Activated B cell treated with CpG ODN at 0.5 μM for 24 hours (primary cell): Measurements from ENCODE around the gene VTI1A. TPM values are rescaled to one million over a fixed set of nuclear protein-coding genes. Genes with fewer than 3 reads are reported as not detected.

Source experiments
- ATAC-seq: fragments of 200-7000 bp; cut with Tn5 transposase; one replicate; pipeline ENCODE4 v1.10.0; 2021; ENCODE audit warnings: low read depth, mild to moderate bottlenecking, moderate library complexity
- CTCF ChIA-PET: fragments of 350-600 bp; sonication (Branson Sonifier 250); formaldehyde crosslinking; loops from one replicate; lab custom pipeline; 2021; ENCODE audit warnings: antibody characterized with exemption; lab: Charles Lee
- POLR2A ChIA-PET: fragments of 350-600 bp; sonication (Branson Sonifier 250); formaldehyde crosslinking; loops from one replicate; lab custom pipeline; 2021; ENCODE audit warnings: antibody characterized with exemption; lab: Charles Lee
- DNase-seq: peaks from one replicate; pipeline ENCODE4 v3.0.0; 2022
- H3K27ac Mint-ChIP-seq: one replicate; pipeline ENCODE4 v1.8.0; 2020; ENCODE audit warnings: mixed read lengths
- H3K27me3 Mint-ChIP-seq: one replicate; pipeline ENCODE4 v1.8.0; 2021; ENCODE audit warnings: mixed read lengths
- H3K36me3 Mint-ChIP-seq: one replicate; pipeline ENCODE4 v1.8.0; 2021; ENCODE audit warnings: low read depth, mixed read lengths
- H3K4me1 Mint-ChIP-seq: one replicate; pipeline ENCODE4 v1.8.0; 2021; ENCODE audit warnings: mixed read lengths
- H3K4me3 Mint-ChIP-seq: one replicate; pipeline ENCODE4 v1.8.0; 2020; ENCODE audit warnings: mild to moderate bottlenecking, mixed read lengths
- H3K9me3 Mint-ChIP-seq: one replicate; pipeline ENCODE4 v1.8.0; 2020; ENCODE audit warnings: mixed read lengths
- intact Hi-C: fragments of 100-400 bp; cut with micrococcal nuclease; formaldehyde crosslinking; loops from one replicate; pipeline ENCODE4 v1.15.1; 2024
- total RNA-seq: library from RNA; stranded (reverse); gene quantifications from 2 replicates; pipeline ENCODE4 v1.2.3, GENCODE V29; 2022
- TF ChIP-seq, protein P1 (sequence below): fragments of 200-600 bp; IDR thresholded peaks from one replicate; pipeline ENCODE4 v1.8.0; 2022; ENCODE audit warnings: antibody characterized with exemption, mild to moderate bottlenecking

VTI1A gene
- total RNA-seq, 1 donor from 2014 or later: 74.0 TPM

GRCh38 chr10:112721080-112721698, 274.2 kb downstream of the VTI1A start:
- peaks cover 10% of the 10 kb centered on the region for H3K36me3 Mint-ChIP-seq
- DNase-seq: no peak
- intact Hi-C loops: loop anchor here (1.0 to 5.0 kb wide), 4 partner anchors 387 to 841 kb away; no protein-coding TSS in a partner anchor
- no peak overlapping the region for H3K27ac Mint-ChIP-seq
- CTCF ChIA-PET: interaction anchor here (0.6 to 3.1 kb wide), 5 partner anchors 9 to 664 kb away, joined by 3 to 12 read pairs (median 4); no protein-coding TSS in a partner anchor
- no peak for ATAC-seq
- no peaks in the 10 kb centered on the region for H3K4me1 Mint-ChIP-seq
- POLR2A ChIA-PET: no interaction called here
- no peaks in the 10 kb centered on the region for H3K9me3 Mint-ChIP-seq
- H3K27me3 Mint-ChIP-seq: no peaks in the 10 kb centered on the region
- H3K4me3 Mint-ChIP-seq: no peak overlapping the region
- TF ChIP-seq, protein P1, sequence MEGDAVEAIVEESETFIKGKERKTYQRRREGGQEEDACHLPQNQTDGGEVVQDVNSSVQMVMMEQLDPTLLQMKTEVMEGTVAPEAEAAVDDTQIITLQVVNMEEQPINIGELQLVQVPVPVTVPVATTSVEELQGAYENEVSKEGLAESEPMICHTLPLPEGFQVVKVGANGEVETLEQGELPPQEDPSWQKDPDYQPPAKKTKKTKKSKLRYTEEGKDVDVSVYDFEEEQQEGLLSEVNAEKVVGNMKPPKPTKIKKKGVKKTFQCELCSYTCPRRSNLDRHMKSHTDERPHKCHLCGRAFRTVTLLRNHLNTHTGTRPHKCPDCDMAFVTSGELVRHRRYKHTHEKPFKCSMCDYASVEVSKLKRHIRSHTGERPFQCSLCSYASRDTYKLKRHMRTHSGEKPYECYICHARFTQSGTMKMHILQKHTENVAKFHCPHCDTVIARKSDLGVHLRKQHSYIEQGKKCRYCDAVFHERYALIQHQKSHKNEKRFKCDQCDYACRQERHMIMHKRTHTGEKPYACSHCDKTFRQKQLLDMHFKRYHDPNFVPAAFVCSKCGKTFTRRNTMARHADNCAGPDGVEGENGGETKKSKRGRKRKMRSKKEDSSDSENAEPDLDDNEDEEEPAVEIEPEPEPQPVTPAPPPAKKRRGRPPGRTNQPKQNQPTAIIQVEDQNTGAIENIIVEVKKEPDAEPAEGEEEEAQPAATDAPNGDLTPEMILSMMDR: no peak

GRCh38 chr10:112722758-112723157, 275.7 kb downstream of the VTI1A start:
- TF ChIP-seq, protein P1: no peak
- Mint-ChIP-seq H3K27ac (no peak overlapping the region), H3K27me3 (no peaks in the 10 kb centered on the region), H3K4me3 (no peak overlapping the region), H3K9me3 (no peaks in the 10 kb centered on the region), H3K4me1 (no peaks in the 10 kb centered on the region), H3K36me3 (peaks cover 13% of the 10 kb centered on the region)
- intact Hi-C loops: loop anchor here (5.0 kb wide), 1 partner anchor 840 kb away; no protein-coding TSS in a partner anchor
- CTCF ChIA-PET: interaction anchor here (3.1 kb wide), 1 partner anchor 662 kb away, joined by 12 read pairs; no protein-coding TSS in a partner anchor
- POLR2A ChIA-PET: no interaction called here
- ATAC-seq: no peak
- no peak for DNase-seq

DNA sequence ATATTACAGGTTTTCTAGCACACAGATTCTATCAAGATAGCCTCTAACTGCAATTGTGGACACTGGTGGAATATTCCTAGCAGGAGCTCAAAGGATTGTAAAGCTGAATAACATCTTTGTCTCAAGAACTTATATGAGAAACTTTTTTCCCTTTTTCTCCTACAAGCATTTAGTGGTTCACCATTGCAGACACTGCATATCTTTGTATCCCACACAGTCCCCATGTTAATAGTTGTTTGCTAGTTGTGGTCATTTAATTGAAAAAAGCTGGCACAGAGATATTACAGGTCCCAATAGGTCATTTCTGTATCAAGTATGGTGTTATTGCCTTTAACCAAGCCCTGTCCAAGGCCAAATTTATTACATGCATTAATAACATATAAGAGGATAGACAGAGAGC, 276.9 kb downstream of the VTI1A start:
- H3K4me3 Mint-ChIP-seq: no peak overlapping the region
- no peaks in the 10 kb centered on the region for H3K4me1 Mint-ChIP-seq
- peaks cover 13% of the 10 kb centered on the region for H3K36me3 Mint-ChIP-seq
- POLR2A ChIA-PET: no interaction called here
- no peak for ATAC-seq
- no peak for DNase-seq
- no peak overlapping the region for H3K27ac Mint-ChIP-seq
- TF ChIP-seq, protein P1: no peak
- intact Hi-C loops: loop anchor here (5.0 kb wide), 1 partner anchor 838 kb away; no protein-coding TSS in a partner anchor
- CTCF ChIA-PET: no interaction called here
- H3K9me3 Mint-ChIP-seq: no peaks in the 10 kb centered on the region
- H3K27me3 Mint-ChIP-seq: no peaks in the 10 kb centered on the region

- ATAC-seq (no peak), DNase-seq (no peak)
- H3K9me3 Mint-ChIP-seq: no peaks in the 10 kb centered on the region
- H3K4me1 Mint-ChIP-seq: no peaks in the 10 kb centered on the region
- peaks cover 13% of the 10 kb centered on the region for H3K36me3 Mint-ChIP-seq
- H3K27ac Mint-ChIP-seq: no peak overlapping the region
- intact Hi-C loops: loop anchor here (5.0 kb wide), 1 partner anchor 838 kb away; no protein-coding TSS in a partner anchor
- no peak overlapping the region for H3K4me3 Mint-ChIP-seq
- CTCF ChIA-PET: no interaction called here
- no peaks in the 10 kb centered on the region for H3K27me3 Mint-ChIP-seq
- TF ChIP-seq, protein P1: no peak
- POLR2A ChIA-PET: no interaction called here
Measured at GRCh38 chr10:112724404-112724991, 277.5 kb downstream of the VTI1A start.

DNA sequence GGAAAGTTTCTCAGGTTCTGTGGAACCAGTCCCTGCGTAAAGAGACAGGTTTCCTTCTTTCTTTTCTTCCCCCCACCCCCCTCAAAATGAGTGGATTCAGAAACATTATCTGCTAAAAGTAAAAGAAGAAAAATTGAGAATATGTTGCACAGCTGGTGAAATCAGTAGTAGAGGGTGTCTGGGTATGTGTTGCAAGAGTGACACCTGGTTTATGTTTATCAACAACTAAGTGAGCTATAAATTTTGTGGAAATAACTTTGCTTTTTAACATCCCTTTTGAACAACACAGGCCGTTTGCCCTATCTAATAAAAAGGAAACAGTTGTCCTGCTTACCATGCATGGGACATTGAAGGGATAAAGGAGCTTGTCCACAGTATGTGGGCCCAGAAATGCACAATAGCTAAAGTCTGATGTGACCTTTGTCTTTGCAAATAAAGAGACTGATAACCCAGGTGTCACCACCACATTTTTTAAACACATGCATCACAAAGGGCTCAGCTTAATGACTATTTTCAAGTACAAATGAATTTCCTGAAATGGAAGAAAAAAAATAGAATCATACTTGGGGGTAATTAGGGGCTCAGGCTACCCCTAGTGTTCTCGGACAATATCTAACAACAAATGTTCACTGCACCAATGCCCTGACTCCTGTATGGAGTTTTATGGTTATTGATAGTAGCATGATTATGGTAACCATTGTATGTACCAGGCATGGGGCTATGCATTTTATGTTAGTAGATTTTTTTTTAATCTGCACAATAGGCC, 281.3 kb downstream of the VTI1A start:
- H3K36me3 Mint-ChIP-seq: peaks cover 10% of the 10 kb centered on the region
- H3K27ac Mint-ChIP-seq: no peak overlapping the region
- intact Hi-C loops: no loop called here
- no peak for ATAC-seq
- DNase-seq: no peak
- H3K4me1 Mint-ChIP-seq: peaks cover 5% of the 10 kb centered on the region
- TF ChIP-seq, protein P1: no peak
- H3K4me3 Mint-ChIP-seq: no peak overlapping the region
- H3K9me3 Mint-ChIP-seq: no peaks in the 10 kb centered on the region
- ChIA-PET CTCF (no interaction called here), POLR2A (no interaction called here)
- no peaks in the 10 kb centered on the region for H3K27me3 Mint-ChIP-seq
